OCI-LY1 (cell line): Measurements from ENCODE around the gene USP3.

Source experiments
- EZH2 ChIP-seq: fragments of 200-600 bp; sonication (generic), shearing (Covaris generic); IDR thresholded peaks from 2 replicates; pipeline ENCODE4 v1.8.0; 2017; ENCODE audit warnings: borderline replicate concordance, mixed run types, mild to moderate bottlenecking, antibody characterized with exemption, low read length, moderate library complexity, mixed read lengths
- TF ChIP-seq, protein P1 (sequence below): fragments of 200-600 bp; sonication (generic), shearing (Covaris generic); IDR thresholded peaks from 2 replicates; pipeline ENCODE4 v1.5.1; 2017; ENCODE audit warnings: mild to moderate bottlenecking, antibody characterized with exemption, low read length, moderate library complexity, mixed read lengths

DNA sequence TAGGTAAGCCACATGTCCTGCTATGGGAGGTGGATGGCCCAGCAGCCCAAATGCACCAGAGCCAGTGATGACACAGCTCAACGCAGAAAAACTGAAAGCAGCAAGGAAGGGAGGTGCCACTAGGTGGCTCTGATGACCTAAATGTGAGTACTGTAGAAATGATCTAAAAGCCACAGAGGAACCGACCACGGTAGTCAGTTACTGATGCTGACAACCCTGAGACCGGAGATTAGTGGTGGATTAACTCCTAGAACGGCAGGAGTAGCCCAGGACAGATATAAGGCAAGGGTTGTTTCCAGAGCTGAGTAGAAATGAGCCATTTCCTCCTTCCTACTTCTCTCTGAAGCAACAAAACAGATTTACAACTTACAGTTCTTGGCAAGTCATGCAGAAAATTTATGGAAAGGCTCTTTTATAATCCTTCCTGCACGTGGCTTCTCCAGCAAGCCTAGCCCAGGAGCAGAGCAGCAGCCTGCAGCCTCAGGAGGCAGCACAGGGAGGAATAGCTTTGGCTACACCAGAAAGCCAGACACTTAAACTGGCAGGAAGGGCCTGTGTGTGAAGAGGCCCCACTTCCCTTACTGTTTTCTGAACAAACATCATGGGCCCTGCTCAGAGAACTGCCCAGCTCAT is 105.9 kb downstream of the USP3 start:
- TF ChIP-seq, protein P1, sequence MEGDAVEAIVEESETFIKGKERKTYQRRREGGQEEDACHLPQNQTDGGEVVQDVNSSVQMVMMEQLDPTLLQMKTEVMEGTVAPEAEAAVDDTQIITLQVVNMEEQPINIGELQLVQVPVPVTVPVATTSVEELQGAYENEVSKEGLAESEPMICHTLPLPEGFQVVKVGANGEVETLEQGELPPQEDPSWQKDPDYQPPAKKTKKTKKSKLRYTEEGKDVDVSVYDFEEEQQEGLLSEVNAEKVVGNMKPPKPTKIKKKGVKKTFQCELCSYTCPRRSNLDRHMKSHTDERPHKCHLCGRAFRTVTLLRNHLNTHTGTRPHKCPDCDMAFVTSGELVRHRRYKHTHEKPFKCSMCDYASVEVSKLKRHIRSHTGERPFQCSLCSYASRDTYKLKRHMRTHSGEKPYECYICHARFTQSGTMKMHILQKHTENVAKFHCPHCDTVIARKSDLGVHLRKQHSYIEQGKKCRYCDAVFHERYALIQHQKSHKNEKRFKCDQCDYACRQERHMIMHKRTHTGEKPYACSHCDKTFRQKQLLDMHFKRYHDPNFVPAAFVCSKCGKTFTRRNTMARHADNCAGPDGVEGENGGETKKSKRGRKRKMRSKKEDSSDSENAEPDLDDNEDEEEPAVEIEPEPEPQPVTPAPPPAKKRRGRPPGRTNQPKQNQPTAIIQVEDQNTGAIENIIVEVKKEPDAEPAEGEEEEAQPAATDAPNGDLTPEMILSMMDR: peak; percentile 90
- TF ChIP-seq EZH2: no peak
